GM13976 (cell line): ENCODE measurements around the gene RPL18.

ENCODE experiments used
- DNase-seq: peaks from one replicate; pipeline ENCODE4 v3.0.0; 2012; ENCODE audit warnings: low spot score
- CTCF ChIP-seq: IDR thresholded peaks from 2 replicates; pipeline ENCODE4 v1.5.1; 2012; ENCODE audit warnings: borderline replicate concordance, mild to moderate bottlenecking; ENCODE audit not compliant: insufficient read depth; ENCODE audit errors: extremely low read depth, missing control alignments, control extremely low read depth
- in situ Hi-C: fragments of 300-500 bp; cut with MboI; formaldehyde crosslinking; loops from one replicate; pipeline ENCODE4 v1.12.0; 2022; ENCODE audit warnings: low sequenced_read_pairs, mixed read lengths, inconsistent platforms; ENCODE audit not compliant: unreplicated experiment

The RPL18 gene

GRCh38 chr19:48569814-48570213, 49.2 kb downstream of the RPL18 start:
- DNase-seq, result no peak
- no peak for TF ChIP-seq CTCF
- in situ Hi-C loops, result no loop called here

- in situ Hi-C loops, result no loop called here
- no peak for TF ChIP-seq CTCF
- DNase-seq, result no peak
Measured at GRCh38 chr19:48568345-48568886, 50.6 kb downstream of the RPL18 start.
